GM23338 (cell line): ENCODE results near the gene MMP15. TPM values are rescaled to one million over a fixed set of nuclear protein-coding genes. Genes with fewer than 3 reads are reported as not detected.
A peak's percentile ranks its signal among the peaks of the same experiment; 100 is the strongest.

Experiments
- ATAC-seq: fragments of 200-7000 bp; cut with Tn5 transposase; 3 replicates; pipeline ENCODE4 v1.9.1; 2020
- DNase-seq: peaks from one replicate; pipeline ENCODE4 v3.0.0-alpha.2; 2015; ENCODE audit warnings: low spot score
- H2AFZ ChIP-seq: fragments of 200-600 bp; sonication (generic); 2 replicates; pipeline ENCODE4 v1.8.0; 2016; ENCODE audit warnings: antibody characterized with exemption, mild to moderate bottlenecking, moderate library complexity
- H3F3A ChIP-seq: fragments of 200-600 bp; sonication (generic); replicated peaks from 2 replicates; pipeline ENCODE4 v1.8.0; 2017; ENCODE audit warnings: antibody characterized with exemption, mixed run types, low read depth
- H3K27ac ChIP-seq: fragments of 200-600 bp; sonication (generic); 2 replicates; pipeline ENCODE4 v1.6.1; 2016; ENCODE audit warnings: low read depth
- H3K27me3 ChIP-seq: fragments of 200-600 bp; sonication (generic); 2 replicates; pipeline ENCODE4 v1.8.0; 2016; ENCODE audit warnings: mild to moderate bottlenecking, mixed run types, moderate library complexity; ENCODE audit not compliant: insufficient read depth
- H3K36me3 ChIP-seq: fragments of 200-600 bp; sonication (generic); 2 replicates; pipeline ENCODE4 v1.8.0; 2016; ENCODE audit warnings: mild to moderate bottlenecking; ENCODE audit not compliant: insufficient read depth
- H3K4me1 ChIP-seq: fragments of 200-600 bp; sonication (generic); 2 replicates; pipeline ENCODE4 v1.8.0; 2016; ENCODE audit warnings: mild to moderate bottlenecking, moderate library complexity; ENCODE audit not compliant: insufficient read depth
- H3K4me2 ChIP-seq: fragments of 200-600 bp; sonication (generic); 2 replicates; pipeline ENCODE4 v1.7.1; 2017; ENCODE audit warnings: mixed run types
- H3K4me3 ChIP-seq: fragments of 200-600 bp; sonication (generic); 2 replicates; pipeline ENCODE4 v1.6.1; 2016; ENCODE audit warnings: mixed run types
- H3K79me2 ChIP-seq: fragments of 200-600 bp; sonication (generic); replicated peaks from 2 replicates; pipeline ENCODE4 v1.8.0; 2017; ENCODE audit warnings: mild to moderate bottlenecking; ENCODE audit not compliant: insufficient read depth
- H3K9me2 ChIP-seq: fragments of 200-600 bp; sonication (generic); 2 replicates; pipeline ENCODE4 v1.8.0; 2017; ENCODE audit not compliant: insufficient read depth
- H4K20me1 ChIP-seq: fragments of 200-600 bp; sonication (generic); replicated peaks from 2 replicates; pipeline ENCODE4 v1.8.0; 2017; ENCODE audit warnings: mild to moderate bottlenecking; ENCODE audit not compliant: insufficient read depth
- H3K27ac Mint-ChIP-seq: 2 replicates; pipeline ENCODE4 v1.8.0; 2020; ENCODE audit warnings: inconsistent platforms, mild to moderate bottlenecking, moderate library complexity, mixed read lengths
- H3K27me3 Mint-ChIP-seq: 3 replicates; pipeline ENCODE4 v1.8.0; 2022; ENCODE audit warnings: low read depth, mild to moderate bottlenecking, moderate library complexity, mixed read lengths, inconsistent platforms; ENCODE audit not compliant: insufficient read depth, poor library complexity
- H3K36me3 Mint-ChIP-seq: 3 replicates; pipeline ENCODE4 v1.8.0; 2021; ENCODE audit warnings: low read depth, mild to moderate bottlenecking, inconsistent platforms, moderate library complexity, mixed read lengths
- H3K4me1 Mint-ChIP-seq: 3 replicates; pipeline ENCODE4 v1.8.0; 2020; ENCODE audit warnings: mild to moderate bottlenecking, inconsistent platforms, mixed read lengths
- H3K4me3 Mint-ChIP-seq: 3 replicates; pipeline ENCODE4 v1.8.0; 2021; ENCODE audit warnings: moderate library complexity, mild to moderate bottlenecking, inconsistent platforms, mixed read lengths
- H3K9me3 Mint-ChIP-seq: 3 replicates; pipeline ENCODE4 v1.8.0; 2020; ENCODE audit warnings: moderate library complexity, mild to moderate bottlenecking, inconsistent platforms, mixed read lengths
- POLR2AphosphoS5 ChIP-seq: IDR thresholded peaks from 2 replicates; pipeline ENCODE4 v1.6.1; 2016; ENCODE audit warnings: antibody characterized with exemption, low read depth
- polyA plus RNA-seq: library from polyadenylated mRNA; unstranded; fragments of >200 nt; fragmentation: Nextera tagmentation; extraction: Ambion mirVana; gene quantifications from 2 replicates; pipeline ENCODE4 v1.2.1, GENCODE V29; 2016
- total RNA-seq: library from RNA; depleted of rRNA; stranded (reverse); fragments of >200 nt; shearing (Covaris generic); gene quantifications from 2 replicates; pipeline ENCODE4 v1.2.3, GENCODE V29; 2014
- TF ChIP-seq, protein P1 (sequence below): fragments of 250-450 bp; sonication (Bioruptor Pico); IDR thresholded peaks from 2 replicates; pipeline ENCODE4 v1.5.0; 2020; ENCODE audit warnings: mild to moderate bottlenecking, moderate library complexity

MMP15 gene
- total and polyA plus RNA-seq, 2 experiments from 2014 or later: 10.9 to 79.1 TPM

DNA sequence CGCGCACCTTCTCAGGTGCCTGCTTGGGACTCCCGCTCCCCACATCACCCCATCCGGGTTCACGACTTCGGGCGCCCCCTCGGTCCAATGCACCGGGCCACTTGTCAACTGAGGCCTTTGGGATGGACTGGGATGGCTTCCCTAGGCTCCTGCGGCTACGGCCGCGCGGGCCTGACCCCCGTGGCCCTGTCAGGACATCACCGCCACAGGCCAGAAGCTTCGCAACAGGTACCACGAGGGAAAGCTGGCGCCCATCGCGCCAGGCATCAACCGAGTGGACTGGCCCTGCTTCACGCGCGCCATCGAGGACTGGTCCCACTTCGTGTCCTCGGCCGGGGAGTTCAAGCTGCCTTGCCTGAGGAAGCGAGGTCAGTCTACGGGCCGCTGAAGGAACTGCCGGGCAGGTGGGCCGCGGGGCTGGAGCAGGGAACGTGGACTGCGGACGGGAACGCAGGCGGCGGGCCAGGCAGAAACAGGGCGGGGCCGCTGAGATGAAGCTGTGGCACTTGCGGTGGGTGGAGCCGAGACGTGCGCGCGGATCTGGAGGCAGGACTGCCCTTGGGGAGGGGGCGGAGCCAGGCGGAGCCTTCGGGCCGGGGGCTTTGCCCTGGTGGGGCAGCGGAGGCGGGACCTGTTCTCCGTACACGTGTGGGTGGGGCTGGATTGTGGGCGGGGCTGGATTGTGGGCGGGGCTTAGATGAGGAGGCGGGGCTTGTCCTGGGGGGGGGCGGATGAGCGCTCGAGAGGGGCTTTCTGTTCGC lies 40.9 kb upstream of the MMP15 start:
- Histone ChIP-seq H3K36me3 (no peaks in the 10 kb centered on the region), H3K4me1 (peaks cover 6% of the 10 kb centered on the region; the same call in 1 of the 2 replicates), H2AFZ (peak overlapping the region; percentile 100), H3K27me3 (peaks cover 39% of the 10 kb centered on the region), H3K4me3 (peak overlapping the region; percentile 91), H4K20me1 (no peaks in the 10 kb centered on the region), H3K27ac (no peak overlapping the region), H3K9me2 (no peaks in the 10 kb centered on the region), H3K79me2 (no peaks in the 10 kb centered on the region), H3F3A (no peaks in the 10 kb centered on the region), H3K4me2 (peak overlapping the region; percentile 98)
- peaks cover 29% of the 10 kb centered on the region for H3K27me3 Mint-ChIP-seq
- TF ChIP-seq POLR2AphosphoS5: peak; percentile 57; the same call in 1 of the 2 replicates
- TF ChIP-seq, protein P1, sequence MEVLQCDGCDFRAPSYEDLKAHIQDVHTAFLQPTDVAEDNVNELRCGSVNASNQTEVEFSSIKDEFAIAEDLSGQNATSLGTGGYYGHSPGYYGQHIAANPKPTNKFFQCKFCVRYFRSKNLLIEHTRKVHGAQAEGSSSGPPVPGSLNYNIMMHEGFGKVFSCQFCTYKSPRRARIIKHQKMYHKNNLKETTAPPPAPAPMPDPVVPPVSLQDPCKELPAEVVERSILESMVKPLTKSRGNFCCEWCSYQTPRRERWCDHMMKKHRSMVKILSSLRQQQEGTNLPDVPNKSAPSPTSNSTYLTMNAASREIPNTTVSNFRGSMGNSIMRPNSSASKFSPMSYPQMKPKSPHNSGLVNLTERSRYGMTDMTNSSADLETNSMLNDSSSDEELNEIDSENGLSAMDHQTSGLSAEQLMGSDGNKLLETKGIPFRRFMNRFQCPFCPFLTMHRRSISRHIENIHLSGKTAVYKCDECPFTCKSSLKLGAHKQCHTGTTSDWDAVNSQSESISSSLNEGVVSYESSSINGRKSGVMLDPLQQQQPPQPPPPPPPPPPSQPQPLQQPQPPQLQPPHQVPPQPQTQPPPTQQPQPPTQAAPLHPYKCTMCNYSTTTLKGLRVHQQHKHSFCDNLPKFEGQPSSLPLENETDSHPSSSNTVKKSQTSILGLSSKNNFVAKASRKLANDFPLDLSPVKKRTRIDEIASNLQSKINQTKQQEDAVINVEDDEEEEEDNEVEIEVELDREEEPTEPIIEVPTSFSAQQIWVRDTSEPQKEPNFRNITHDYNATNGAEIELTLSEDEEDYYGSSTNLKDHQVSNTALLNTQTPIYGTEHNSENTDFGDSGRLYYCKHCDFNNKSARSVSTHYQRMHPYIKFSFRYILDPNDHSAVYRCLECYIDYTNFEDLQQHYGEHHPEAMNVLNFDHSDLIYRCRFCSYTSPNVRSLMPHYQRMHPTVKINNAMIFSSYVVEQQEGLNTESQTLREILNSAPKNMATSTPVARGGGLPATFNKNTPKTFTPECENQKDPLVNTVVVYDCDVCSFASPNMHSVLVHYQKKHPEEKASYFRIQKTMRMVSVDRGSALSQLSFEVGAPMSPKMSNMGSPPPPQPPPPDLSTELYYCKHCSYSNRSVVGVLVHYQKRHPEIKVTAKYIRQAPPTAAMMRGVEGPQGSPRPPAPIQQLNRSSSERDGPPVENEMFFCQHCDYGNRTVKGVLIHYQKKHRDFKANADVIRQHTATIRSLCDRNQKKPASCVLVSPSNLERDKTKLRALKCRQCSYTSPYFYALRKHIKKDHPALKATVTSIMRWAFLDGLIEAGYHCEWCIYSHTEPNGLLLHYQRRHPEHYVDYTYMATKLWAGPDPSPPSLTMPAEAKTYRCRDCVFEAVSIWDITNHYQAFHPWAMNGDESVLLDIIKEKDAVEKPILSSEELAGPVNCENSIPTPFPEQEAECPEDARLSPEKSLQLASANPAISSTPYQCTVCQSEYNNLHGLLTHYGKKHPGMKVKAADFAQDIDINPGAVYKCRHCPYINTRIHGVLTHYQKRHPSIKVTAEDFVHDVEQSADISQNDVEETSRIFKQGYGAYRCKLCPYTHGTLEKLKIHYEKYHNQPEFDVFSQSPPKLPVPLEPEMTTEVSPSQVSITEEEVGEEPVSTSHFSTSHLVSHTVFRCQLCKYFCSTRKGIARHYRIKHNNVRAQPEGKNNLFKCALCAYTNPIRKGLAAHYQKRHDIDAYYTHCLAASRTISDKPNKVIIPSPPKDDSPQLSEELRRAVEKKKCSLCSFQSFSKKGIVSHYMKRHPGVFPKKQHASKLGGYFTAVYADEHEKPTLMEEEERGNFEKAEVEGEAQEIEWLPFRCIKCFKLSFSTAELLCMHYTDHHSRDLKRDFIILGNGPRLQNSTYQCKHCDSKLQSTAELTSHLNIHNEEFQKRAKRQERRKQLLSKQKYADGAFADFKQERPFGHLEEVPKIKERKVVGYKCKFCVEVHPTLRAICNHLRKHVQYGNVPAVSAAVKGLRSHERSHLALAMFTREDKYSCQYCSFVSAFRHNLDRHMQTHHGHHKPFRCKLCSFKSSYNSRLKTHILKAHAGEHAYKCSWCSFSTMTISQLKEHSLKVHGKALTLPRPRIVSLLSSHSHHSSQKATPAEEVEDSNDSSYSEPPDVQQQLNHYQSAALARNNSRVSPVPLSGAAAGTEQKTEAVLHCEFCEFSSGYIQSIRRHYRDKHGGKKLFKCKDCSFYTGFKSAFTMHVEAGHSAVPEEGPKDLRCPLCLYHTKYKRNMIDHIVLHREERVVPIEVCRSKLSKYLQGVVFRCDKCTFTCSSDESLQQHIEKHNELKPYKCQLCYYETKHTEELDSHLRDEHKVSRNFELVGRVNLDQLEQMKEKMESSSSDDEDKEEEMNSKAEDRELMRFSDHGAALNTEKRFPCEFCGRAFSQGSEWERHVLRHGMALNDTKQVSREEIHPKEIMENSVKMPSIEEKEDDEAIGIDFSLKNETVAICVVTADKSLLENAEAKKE: no peak
- peak; percentile 89 for ATAC-seq
- H3K4me1 Mint-ChIP-seq: peaks cover 9% of the 10 kb centered on the region; the same call in 2 of the 3 replicates
- DNase-seq: peak; percentile 98
- H3K9me3 Mint-ChIP-seq: no peaks in the 10 kb centered on the region
- H3K4me3 Mint-ChIP-seq: peak overlapping the region; percentile 90
- H3K36me3 Mint-ChIP-seq: no peaks in the 10 kb centered on the region
- no peak overlapping the region for H3K27ac Mint-ChIP-seq
